Epithelial cell of esophagus (primary cell): Measurements from ENCODE around the gene PAOX.
"Not testable (repeated sequence)": the region's sequence is repeated elsewhere in the genome, so short reads cannot be mapped to it uniquely, and the experiment has no call there.

Experiments
- DNase-seq: peaks from one replicate; pipeline ENCODE4 v3.0.0; 2010; ENCODE audit warnings: low read depth
- H3K4me3 ChIP-seq: 2 replicates; pipeline ENCODE4 v1.5.1; 2011; ENCODE audit warnings: mild to moderate bottlenecking, low read length, control low read depth
- CTCF ChIP-seq: IDR thresholded peaks from 2 replicates; pipeline ENCODE4 v1.5.1; 2011; ENCODE audit warnings: low read depth, mild to moderate bottlenecking, low read length, control low read depth, inconsistent platforms; ENCODE audit not compliant: insufficient read depth; ENCODE audit errors: missing control alignments

The PAOX gene

GRCh38 chr10:133365461-133366129, 13.5 kb upstream of the PAOX start:
- no peak overlapping the region for H3K4me3 ChIP-seq
- DNase-seq = no peak
- no peak for TF ChIP-seq CTCF

GRCh38 chr10:133366130-133366478, 13.0 kb upstream of the PAOX start:
- no peak overlapping the region for H3K4me3 ChIP-seq
- DNase-seq = no peak
- TF ChIP-seq CTCF = no peak

- no peak for DNase-seq
- H3K4me3 ChIP-seq = no peak overlapping the region
- TF ChIP-seq CTCF = no peak
Measured at GRCh38 chr10:133366751-133367150, 12.3 kb upstream of the PAOX start.

- not testable (repeated sequence) for DNase-seq, H3K4me3 ChIP-seq
Measured at GRCh38 chr10:133367461-133367860, 11.6 kb upstream of the PAOX start.

GRCh38 chr10:133368153-133368552, 10.9 kb upstream of the PAOX start:
- no peak for DNase-seq
- no peak overlapping the region for H3K4me3 ChIP-seq
- no peak for TF ChIP-seq CTCF

GRCh38 chr10:133370030-133370786, 8.9 kb upstream of the PAOX start:
- TF ChIP-seq CTCF = no peak
- DNase-seq = no peak
- H3K4me3 ChIP-seq = no peak overlapping the region

GRCh38 chr10:133372507-133372906, 6.6 kb upstream of the PAOX start:
- no peak for DNase-seq
- H3K4me3 ChIP-seq = peak overlapping the region; percentile 69
- TF ChIP-seq CTCF = no peak
